ENCODE data around the gene RREB1.
A peak's percentile ranks its signal among the peaks of the same experiment; 100 is the strongest.

RREB1 gene

DNA sequence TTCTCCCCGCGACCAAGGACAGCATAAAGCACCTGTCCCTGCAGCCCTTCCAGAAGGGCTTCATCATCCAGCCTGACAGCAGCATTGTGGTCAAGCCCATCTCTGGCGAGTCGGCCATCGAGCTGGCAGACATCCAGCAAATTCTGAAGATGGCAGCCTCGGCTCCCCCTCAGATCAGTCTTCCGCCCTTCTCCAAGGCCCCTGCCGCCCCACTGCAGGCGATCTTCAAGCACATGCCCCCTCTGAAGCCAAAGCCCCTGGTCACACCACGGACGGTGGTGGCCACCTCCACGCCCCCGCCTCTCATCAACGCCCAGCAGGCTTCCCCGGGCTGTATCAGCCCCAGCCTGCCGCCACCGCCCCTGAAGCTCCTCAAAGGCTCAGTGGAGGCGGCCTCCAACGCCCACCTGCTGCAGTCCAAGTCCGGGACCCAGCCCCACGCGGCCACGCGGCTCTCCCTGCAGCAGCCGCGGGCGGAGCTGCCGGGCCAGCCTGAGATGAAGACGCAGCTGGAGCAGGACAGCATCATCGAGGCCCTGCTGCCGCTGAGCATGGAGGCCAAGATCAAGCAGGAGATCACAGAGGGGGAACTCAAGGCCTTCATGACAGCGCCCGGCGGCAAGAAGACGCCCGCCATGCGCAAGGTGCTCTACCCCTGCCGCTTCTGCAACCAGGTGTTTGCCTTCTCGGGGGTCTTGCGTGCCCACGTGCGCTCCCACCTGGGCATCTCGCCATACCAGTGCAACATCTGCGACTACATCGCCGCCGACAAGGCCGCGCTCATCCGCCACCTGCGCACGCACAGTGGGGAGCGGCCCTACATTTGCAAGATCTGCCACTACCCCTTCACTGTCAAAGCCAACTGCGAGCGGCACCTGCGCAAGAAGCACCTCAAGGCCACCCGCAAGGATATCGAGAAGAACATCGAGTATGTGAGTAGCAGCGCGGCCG lies 121.9 kb downstream of the RREB1 start:
- no peak for DNase-seq

DNA sequence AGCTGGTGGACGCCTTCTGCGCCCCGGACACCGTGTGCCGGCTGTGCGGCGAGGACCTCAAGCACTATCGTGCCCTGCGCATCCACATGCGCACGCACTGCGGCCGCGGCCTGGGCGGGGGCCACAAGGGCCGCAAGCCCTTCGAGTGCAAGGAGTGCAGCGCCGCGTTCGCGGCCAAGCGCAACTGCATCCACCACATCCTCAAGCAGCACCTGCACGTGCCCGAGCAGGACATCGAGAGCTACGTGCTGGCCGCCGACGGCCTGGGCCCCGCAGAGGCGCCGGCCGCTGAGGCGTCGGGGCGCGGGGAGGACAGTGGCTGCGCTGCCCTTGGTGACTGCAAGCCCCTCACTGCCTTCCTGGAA lies 122.5 kb downstream of the RREB1 start:
- DNase-seq: no peak

- DNase-seq: no peak
Measured at GRCh38 chr6:7230956-7231713, 123.4 kb downstream of the RREB1 start.

DNA sequence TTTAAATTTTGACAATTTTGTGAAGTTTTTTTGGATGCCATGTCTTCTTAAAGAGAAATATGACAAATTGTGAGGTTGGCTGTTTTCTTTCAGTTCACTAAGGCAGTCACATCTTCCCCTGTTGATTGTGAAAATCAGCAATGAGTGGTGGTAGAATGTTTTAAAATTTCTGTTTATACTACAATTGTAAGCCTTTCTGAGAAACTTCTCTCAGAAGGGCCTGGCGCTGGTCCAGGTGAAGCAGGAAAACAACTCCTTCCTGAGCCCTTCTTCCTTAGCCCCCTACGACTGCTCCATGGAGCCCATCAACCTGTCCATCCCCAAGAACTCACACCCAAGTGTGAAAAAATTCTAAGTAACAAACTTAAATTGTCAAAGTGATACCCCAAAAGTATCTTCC lies 124.6 kb downstream of the RREB1 start:
- DNase-seq: no peak

GRCh38 chr6:7234547-7234946 lies 126.8 kb downstream of the RREB1 start:
- peak; percentile 29 for DNase-seq

DNA sequence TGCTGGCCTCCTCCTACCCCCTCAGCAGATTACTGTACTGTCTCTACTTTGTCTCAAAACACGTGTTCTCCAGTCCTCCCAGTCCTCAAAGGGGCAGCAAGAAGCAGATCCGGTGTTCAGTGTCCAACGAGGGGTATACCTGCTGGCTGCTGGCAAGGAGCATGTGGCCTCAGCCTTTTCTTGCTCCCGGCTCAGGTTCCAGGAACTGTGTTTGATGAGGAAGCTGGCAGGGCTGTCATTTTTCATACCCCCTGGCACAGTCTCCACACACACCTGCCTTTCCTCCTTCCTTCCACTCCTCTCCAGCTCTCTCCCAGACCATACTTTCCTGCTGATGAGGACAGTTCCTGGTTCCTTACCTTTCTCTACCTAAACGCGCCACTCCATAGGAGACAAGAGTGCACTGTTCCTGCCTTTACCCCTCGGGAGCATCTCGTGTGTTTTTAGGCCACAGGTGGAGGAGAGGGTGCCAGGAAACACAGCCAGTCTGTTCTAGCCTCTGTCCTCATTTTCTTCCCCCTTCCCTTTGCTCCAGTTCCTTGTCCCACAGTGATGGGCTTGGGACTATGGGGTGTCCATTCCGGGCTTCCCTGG lies 128.0 kb downstream of the RREB1 start:
- no peak for DNase-seq

GRCh38 chr6:7236306-7237209 lies 128.8 kb downstream of the RREB1 start:
- DNase-seq: no peak

GRCh38 chr6:7237653-7238188 lies 130.0 kb downstream of the RREB1 start:
- DNase-seq: peak; percentile 46

- no peak for DNase-seq
Measured at GRCh38 chr6:7238526-7238899, 130.8 kb downstream of the RREB1 start.

DNA sequence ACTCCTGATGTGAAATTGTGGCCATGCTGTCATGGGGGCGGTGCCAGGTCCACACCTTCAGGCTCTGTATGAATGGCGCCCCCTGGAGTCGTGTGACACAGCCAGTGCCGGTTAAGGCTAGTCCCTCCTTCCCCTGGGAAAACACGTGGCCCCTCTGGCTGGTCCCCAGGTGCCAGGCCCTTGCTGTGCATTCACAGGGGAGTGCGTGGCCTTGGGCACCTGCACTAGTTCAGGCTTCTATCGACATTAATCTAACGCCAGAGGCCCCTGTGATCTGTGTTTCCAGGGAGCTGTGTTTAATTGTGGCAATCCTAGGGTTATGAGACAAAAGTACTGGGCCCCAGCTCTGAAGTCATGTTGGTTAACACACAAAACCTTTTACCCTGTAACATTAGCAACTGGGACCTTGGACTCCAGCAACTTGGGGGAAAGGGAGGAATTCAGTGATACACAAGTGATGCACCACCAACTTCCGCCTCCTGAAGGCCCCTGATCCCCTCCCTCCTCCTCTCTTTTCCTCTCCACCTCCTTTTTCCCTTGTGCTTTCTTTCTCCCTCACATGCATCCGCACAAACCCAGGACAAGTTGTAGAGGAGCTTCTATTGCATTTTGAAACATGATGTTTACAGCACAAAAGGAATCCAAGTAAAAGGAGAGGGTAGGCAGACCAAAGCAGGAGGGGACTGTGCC lies 131.3 kb downstream of the RREB1 start:
- peak; percentile 79 for DNase-seq

GRCh38 chr6:7239590-7239948 lies 131.8 kb downstream of the RREB1 start:
- DNase-seq: no peak

GRCh38 chr6:7240351-7240750 lies 132.6 kb downstream of the RREB1 start:
- no peak for DNase-seq

DNA sequence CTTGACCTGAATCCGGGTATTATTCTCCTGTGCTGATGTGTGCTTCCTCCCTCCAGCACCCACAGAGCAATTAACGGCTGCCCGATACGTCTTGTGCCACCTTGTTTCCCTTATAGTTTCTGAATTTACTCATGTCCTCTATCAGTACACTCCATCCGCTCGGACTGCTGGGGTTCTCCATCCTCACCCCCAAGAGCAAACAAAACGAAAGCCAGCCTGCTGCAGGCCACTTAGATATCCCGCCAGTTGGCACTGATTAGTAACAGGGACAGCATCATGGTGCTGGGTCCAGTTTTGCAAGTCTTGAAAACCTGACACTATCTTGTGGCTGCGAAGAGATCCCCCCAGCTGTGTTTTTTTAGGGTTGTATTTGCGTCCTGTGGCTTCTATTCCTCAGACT lies 133.4 kb downstream of the RREB1 start:
- no peak for DNase-seq

DNA sequence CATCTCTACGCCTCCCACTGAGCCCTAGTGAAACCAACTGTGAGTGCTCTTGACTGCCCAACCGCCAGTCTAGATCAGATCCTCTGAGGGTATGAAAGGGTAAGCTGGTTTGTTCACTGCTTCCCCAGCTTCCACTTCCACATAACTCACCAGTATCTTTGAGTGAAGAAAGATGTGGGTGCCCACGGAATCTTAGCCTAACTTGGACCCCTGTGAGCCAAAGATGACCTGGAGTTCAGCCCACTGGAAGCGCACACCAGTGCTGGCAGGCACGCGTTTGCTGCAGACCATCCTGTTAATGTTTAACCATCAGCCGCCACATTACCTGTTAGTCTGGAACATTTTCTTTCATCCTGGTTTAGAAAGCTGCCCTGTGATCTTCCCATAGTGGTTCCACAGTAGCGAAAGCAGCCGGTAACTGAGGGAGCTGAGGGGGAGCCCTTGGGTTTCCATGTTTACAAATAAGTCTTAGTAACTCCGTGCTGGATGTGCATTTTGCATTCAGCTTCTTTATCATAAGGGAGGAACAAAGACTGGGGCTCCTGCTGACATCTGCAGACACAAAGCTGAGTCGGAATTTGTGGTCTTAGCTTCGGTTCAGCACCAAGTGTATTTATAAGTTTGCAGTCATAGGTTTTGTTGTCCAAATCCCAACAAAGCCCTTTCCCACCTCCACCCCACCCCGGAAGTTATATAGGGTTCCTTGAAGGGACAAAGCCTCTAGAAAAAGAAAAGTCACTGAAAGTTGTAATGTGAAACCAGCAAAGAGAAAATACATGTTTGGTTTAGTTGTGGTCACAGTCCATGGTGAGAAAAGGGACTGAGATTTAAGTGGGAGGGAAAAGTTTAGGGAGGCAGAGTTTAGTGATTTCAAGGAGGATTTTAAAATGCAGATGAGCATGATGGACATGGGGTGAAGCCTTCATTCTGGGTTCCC lies 134.2 kb downstream of the RREB1 start:
- no peak for DNase-seq

DNA sequence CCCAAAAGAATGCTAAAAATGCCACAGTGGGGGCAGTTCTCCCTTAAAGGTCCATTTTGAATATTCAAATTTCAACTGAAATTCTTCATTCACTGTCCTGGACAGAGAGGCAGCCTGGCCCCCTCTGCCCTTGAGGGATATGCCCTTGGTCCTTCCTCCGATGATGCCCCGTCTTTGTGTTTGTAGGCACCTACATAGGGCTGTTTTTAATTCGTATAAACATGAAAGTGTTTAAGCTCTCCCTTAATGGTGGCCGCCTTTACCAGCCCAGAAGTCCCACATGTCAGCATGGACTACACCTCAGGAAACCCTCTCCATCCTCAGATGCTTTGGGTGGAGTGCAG lies 135.0 kb downstream of the RREB1 start:
- DNase-seq: no peak

GRCh38 chr6:7243179-7243981 lies 135.6 kb downstream of the RREB1 start:
- DNase-seq: peak; percentile 72

GRCh38 chr6:7245668-7246393 lies 138.1 kb downstream of the RREB1 start:
- no peak for DNase-seq

- DNase-seq: no peak
Measured at GRCh38 chr6:7246401-7247178, 138.8 kb downstream of the RREB1 start.

GRCh38 chr6:7247179-7247456 lies 139.4 kb downstream of the RREB1 start:
- no peak for DNase-seq

All from inflammatory macrophage treated with lipopolysaccharide for 4 hours (primary cell).